Astrocyte (in vitro differentiated cells and primary cell): ENCODE measurements around the gene SNCB.

Experiments used
- CTCF ChIP-seq: IDR thresholded peaks from 2 replicates; pipeline ENCODE4 v1.5.1; 2011; ENCODE audit warnings: low read depth, mild to moderate bottlenecking, inconsistent platforms, low read length, moderate library complexity; ENCODE audit not compliant: insufficient read depth
- EZH2 ChIP-seq: IDR thresholded peaks from 2 replicates; pipeline ENCODE4 v1.6.1; 2012; ENCODE audit warnings: mild to moderate bottlenecking, low read length, inconsistent platforms; ENCODE audit not compliant: insufficient read depth

GRCh38 chr5:176677209-176677939 is 47.0 kb upstream of the SNCB start:
- TF ChIP-seq EZH2 (no peak), CTCF (no peak)
